ENCODE results near the gene RFLNA.

- TF ChIP-seq POLR2A (IDR thresholded peaks at IDR 0.05) (no peak), CTCF (IDR thresholded peaks at IDR 0.05) (no peak)
Observed at GRCh38 chr12:124321556-124322270, 26.8 kb downstream of the RFLNA start.
